NCI-H187 treated with DMSO at 0.1 percent for 48 hours (cell line): ENCODE data around the gene KRT86.

Source experiments
- DNase-seq: peaks from one replicate; lab custom pipeline; 2025; lab: John Stamatoyannopoulos, UW

The KRT86 gene

GRCh38 chr12:52316701-52317100 lies 42.3 kb downstream of the KRT86 start:
- no peak for DNase-seq

GRCh38 chr12:52317468-52318052 lies 43.1 kb downstream of the KRT86 start:
- no peak for DNase-seq

- DNase-seq = no peak
Observed at GRCh38 chr12:52318241-52318990, 44.0 kb downstream of the KRT86 start.

- no peak for DNase-seq
Observed at GRCh38 chr12:52319097-52319496, 44.7 kb downstream of the KRT86 start.

- DNase-seq = no peak
Observed at GRCh38 chr12:52320784-52321400, 46.4 kb downstream of the KRT86 start, which contains the start of gene KRT83. TSS of gene KRT83 (minus strand) at chr12:52321398. CDS start at chr12:52321335, 63 bp downstream.

- DNase-seq = no peak
Observed at GRCh38 chr12:52321418-52321817, 47.0 kb downstream of the KRT86 start.

GRCh38 chr12:52322069-52322468 lies 47.6 kb downstream of the KRT86 start:
- no peak for DNase-seq

GRCh38 chr12:52323001-52323400 lies 48.6 kb downstream of the KRT86 start:
- no peak for DNase-seq

- no peak for DNase-seq
Observed at GRCh38 chr12:52323416-52324152, 49.1 kb downstream of the KRT86 start.

DNA sequence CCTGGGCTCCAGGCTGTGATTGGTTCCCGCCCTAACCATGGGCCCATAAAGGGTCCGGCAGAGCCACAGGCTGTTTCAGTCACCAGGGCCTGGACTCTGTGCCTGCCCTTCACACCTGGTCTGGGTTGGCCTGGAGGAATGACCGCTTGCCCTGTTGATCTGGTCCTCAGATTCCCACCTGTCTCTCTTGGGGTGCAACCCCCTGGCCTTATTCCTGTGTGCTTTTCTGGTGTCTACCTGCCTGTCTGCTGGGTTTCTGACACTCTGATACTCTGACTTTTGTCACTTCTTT lies 49.7 kb downstream of the KRT86 start:
- DNase-seq = no peak

DNA sequence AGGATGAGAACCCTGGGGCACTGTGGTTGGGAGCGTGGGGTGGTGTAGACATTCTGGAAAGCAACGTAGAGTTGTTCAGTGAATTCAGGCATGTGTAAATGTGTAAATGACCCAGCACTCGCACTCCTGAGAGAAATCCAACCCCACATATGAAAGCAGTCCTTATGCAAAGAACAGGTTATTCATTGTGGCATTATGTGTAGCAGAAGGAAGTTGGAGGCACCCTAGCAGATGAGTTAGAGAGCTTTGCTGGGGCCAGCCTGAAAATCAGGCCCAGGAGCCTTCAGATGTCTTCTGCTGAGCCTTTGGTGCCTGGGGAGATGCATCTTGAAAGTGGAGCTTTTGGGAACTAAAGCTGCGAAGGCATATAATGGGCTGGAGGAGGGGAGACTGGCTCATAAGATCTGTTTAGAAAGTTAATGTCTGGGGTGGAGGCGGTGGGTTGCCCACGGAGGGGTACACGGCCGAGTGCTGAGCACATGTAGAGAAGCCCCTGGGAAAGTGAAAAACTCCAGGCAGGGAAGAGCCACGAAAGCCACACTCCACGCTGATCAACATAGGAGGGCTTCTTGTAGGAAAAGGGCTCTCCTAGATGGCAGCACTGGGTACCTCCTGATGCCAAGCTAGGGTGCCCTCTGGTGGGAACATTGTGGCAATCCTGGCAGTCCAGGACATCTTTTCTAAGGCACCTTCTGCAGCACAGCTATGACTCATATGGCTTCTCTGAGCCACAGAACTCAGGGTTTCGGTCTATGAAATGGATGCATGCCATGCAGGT lies 52.8 kb downstream of the KRT86 start:
- peak; percentile 59 for DNase-seq

- DNase-seq = no peak
Observed at GRCh38 chr12:52327830-52328500, 53.5 kb downstream of the KRT86 start.

DNA sequence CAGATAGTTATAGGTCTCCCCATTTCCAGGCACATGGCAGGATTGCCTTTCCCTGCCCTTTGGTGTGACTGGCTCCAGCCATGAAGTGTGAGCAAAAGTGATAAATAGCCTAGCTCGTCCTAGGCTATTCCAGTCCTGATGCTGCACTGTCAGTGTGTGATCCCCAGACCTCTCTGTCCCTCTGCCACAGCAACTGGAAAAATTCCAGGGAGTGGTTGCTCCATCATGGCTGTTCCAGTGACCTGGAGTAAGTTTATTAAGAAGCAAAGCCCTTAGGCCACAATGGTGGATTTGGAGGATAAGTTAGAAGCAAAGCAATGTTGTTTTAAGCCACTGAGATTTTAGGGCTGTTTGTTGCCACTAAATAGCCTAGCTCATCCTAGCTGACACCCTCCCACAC lies 56.6 kb downstream of the KRT86 start:
- no peak for DNase-seq

DNA sequence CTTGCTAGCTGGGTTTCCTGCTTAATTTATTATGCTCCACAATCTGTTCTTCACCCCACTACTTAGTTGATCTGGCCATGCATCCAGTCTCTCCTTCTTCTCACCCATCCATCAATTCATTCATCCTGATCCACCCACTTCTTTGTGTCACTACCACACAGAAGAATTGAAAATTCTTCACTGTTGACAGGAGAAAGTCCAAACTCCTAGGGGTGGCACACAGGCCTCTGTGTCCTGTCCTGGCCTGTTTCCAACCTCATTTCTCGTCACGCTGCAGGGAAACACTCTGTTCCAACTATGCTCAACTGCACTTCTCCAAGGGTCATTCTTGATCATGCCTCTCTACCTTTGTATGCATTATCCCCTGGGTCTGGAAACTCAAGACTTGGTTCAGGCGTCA lies 57.4 kb downstream of the KRT86 start:
- DNase-seq = no peak

DNA sequence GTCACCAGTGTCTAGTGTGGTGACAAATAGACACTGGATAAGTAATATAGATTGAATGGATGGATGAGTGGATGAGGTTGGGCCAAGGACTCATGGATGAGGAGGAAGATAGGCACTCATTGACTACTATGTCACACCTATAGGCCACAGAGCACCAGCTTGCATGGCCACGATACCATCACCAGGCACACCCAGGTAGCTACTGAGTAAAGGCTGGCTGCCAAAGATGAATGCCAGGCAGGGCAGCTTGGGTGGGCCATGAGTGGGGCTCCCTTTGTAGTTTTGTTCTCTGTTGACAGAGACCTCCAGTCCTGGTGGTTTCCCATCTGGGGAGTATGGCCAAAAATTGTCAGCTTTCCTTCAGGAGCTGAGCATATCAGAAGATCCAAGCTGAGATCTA lies 57.9 kb downstream of the KRT86 start:
- no peak for DNase-seq

- no peak for DNase-seq
Observed at GRCh38 chr12:52333321-52333720, 58.9 kb downstream of the KRT86 start.

DNA sequence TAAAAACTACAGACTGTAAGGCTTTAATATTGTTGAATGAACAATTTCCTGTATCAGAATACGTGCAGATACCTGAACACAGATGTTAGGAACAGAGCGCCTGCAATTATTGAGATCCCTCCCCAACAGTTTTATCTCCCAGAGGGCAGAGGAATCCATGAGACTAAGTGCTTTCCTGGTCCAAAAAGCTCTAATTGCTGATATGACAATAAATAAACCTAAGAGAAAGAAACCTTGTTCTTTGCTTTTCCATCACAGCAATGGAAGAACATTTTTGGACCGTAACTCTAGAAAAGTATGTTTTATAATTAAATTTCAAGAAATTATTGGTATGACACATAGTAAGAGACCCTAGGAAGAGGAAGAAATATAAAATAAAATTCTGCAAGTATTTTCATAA lies 59.7 kb downstream of the KRT86 start:
- no peak for DNase-seq

- no peak for DNase-seq
Observed at GRCh38 chr12:52335598-52336262, 61.3 kb downstream of the KRT86 start.

- no peak for DNase-seq
Observed at GRCh38 chr12:52336641-52337040, 62.2 kb downstream of the KRT86 start.

DNA sequence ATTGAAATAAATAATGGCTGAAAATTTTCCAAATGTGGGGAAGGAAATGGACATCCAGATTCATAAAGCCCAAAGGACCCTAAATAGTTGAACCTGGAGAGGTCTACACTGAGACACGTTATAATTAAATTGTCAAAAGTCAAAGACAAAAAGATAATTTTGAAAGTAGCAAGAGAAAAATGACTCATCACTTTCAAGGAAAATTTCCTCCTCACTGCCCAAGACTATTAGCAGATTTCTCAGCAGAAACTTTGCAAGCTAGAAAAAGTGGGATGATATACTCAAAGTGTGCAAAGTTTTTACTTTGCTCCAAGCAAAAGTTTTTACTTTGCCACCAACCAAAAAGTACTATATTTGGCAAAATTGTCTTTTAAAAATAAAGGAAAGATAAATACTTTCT lies 62.6 kb downstream of the KRT86 start:
- no peak for DNase-seq
